HG03469 (cell line): Measurements from ENCODE around the gene FARS2.

Source experiments
- ATAC-seq: cut with Tn5 transposase; IDR thresholded peaks from one replicate; pipeline ENCODE4 v1.9.1; 2021; ENCODE audit warnings: mild to moderate bottlenecking, moderate library complexity, moderate number of reproducible peaks; ENCODE audit not compliant: unreplicated experiment

Gene FARS2

DNA sequence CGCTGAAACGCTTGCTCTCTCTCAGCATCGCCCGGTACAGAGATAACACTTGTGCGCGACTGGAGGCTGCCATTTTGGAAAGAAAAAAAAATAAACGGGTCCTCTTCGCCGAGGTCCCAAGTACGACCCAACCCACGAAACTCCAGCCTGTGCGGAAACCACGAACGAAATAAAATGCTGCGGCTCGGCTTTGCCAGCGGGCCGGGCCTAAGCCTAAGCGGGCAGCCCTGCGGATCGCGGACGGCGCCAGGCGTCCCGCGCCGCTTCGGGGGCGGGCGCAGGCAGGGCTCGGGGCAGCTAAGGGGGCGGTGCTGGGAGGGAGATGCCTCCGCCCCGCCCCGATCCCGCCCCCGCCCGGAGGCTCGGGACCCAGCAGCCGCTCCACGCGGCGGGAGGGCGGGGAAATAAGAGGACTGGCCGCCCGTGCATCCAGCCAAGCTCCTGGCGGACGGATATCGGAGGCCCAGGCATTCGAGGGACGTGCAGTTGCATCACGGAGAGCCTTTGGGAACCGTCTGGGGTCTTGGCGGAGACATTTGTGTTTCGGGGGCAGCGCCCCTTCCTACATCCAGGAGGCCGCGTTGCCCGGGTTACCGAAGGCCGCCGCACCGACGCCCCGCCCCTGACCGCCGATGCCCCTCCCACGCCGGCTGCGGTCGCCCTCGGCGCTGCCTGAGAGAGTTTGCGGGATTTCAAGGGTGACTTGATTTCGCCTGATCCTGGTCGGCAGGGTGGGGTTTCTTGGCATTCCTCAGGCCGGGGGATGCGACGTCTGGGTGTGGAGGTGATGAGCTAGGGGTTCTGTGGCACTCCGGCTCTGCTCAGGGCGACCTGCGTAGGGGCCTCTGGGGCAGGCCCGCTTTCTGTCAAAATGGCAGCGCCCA, at the start of gene FARS2, which contains the start of gene LYRM4:
Gene FARS2 (plus strand): TSS at position 853 of the 884 bp plus-strand sequence.
Gene LYRM4 (minus strand): TSS at position 290 of the 884 bp plus-strand sequence. CDS start 217 bp downstream, at position 73.
- ATAC-seq = peak; percentile 36

DNA sequence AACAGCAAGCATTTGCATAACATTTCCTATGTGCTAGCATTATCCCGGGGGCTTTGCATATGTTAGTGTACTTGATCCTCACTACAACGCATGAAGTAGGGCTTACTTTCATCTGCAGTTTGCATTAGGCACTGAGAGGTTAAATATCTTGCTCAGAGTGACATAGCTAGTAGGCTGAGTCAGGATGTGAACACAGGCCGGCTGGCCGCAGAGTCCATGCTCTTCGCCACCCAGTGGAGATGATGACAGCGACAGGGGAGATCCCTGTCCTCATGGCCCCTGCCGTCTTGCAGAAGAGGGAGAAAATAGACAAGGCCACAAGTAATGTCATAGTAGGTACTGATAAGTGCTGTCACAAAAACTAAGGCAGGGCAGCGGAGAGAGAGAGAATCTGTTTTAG, 47.5 kb upstream of the FARS2 start:
- no peak for ATAC-seq

DNA sequence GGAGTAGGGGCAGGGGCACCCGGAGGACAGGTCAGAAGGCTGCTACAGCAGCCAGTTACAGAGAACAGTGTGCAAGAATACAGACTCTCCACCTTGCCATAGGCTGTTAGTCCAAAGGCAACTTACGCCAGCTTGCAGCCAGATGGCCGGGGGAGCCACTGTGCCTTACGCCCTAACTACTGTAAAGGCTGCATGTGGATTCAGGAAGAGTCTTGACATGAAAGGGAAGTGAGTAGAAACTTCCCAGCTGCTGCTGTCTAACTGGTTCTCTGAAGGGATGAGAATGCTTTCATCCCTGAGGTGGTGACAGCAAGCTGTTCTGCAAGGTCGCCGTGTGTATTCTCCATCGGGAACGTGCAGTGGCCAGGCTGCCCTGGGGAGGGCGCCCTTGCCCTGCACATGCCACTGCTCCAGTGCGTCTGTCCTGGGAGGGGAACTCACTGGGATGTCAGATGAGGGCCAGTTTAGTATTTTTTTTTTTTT, 46.7 kb upstream of the FARS2 start:
- ATAC-seq = no peak

DNA sequence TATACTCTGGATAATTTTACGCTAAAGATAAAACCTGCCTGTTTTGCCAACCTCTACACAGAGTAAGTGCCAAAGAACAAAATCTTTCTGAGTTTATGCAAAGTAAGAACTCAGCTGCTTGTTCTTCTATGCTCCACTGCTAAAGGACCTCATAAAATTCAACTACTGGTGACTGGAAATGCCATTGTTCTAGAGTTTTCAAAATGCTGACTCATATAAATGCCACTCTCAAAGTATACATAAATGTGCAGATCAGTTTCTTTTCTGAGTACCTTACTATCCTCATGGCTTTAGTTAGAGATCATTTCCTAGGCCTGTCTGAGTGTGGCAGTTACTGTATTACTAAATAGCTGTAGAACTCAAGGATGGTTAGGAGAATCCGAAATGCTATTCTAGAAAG, 46.2 kb upstream of the FARS2 start:
- no peak for ATAC-seq

DNA sequence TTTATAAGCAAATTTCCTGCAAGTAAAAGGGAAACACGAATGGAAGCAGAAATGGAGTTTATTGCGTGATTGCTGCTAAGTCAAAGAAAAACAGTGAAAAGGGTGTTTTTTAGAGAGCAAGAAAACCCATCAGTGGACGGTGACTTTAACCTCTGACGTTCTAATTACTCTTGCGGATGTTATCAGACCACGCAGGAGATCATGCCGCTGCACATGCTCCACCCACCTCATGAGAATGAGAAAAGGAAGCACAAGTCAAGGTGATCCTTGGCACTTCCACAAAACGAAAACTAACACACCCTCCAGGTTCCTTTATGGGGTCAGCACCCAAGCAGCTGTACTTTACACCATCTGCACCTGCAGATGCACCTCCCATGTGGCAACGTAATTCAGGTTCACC, 45.5 kb upstream of the FARS2 start:
- no peak for ATAC-seq

DNA sequence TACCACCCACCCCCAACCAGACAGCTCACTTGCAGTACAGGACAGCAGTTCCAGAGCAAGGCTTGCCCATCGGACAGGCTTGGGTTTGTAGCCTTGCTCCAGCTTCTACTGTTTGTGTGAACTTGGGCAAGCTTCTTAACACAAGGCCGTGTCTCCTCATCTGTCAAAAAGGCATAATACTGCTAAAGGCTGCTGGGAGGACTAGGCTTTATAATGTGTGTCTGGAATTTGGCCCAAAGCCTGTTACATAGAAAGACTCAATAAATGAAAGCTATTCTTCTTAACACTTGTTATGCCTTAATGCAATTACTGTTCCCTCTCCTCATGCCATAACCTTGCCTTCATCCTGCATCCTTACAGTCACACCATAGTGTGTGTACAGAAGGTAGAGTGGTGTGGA, 44.0 kb upstream of the FARS2 start:
- no peak for ATAC-seq

DNA sequence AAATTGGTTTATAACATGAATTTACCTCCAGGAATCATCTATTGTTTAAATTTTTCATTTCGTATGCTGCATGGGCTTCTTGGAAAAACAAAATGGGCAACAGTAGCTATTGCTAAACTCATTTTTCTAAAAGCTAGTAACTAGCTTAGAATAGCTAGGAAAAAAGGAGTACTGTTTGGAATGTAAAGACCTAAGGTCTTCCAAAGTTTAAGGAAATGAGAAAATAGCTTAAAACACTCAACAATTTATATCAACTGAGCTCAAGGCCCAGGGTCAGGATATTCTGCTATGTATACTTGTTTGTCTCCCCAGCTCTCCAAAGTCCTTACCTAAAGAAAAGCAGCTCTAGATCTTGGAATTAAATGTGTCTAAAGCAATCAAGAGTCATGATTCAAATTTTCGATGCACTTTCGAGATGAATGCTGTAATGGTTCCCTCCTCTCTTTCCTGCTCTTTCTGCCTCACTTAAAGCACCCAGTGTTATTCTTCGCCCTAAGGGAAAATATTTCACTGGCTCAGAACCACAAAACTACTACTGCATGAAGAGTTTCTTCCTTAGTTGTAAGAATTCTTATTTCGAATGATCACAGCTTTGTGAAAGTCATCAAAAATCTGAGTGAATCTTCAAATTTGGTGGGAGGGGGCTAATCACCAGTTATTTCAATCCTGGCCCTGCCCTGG, 42.2 kb upstream of the FARS2 start:
- ATAC-seq = no peak

DNA sequence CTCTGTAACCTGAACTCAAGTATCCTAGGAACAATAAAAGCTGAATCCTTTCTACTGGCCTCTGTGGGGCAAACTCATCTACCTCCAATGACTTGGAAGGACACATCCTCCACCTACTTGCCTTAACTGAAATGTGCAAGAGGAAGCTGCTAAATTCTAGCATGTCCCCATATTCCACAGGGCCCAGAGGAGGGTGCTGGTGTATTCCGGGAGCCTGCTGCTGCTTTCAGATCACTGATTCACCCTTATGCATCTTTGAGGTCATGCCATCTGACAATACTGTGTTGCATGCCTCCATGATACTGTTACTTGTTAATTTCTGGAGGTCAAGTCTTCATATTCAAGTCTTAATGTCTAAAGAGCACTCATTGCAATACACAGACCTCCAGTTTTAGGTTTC, 40.9 kb upstream of the FARS2 start:
- no peak for ATAC-seq

DNA sequence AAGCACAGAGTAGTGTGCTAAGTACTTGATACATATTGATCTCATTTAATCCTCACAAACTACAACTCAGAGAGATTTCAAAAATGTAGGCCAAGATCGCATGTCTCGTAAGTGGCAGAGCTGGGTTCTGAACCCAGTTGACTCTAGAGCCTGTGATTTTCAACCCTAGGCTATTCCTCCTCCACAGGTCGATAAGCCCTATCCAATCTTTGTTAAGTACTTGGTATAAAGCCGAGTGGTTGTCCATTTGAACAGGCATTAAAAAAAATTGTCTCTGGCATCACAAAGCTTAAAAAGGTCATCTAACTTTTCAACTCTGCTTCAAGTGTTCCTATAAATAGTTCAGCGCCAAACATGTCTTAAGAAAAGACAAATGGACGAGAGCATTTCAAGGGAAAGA, 38.0 kb upstream of the FARS2 start:
- no peak for ATAC-seq

DNA sequence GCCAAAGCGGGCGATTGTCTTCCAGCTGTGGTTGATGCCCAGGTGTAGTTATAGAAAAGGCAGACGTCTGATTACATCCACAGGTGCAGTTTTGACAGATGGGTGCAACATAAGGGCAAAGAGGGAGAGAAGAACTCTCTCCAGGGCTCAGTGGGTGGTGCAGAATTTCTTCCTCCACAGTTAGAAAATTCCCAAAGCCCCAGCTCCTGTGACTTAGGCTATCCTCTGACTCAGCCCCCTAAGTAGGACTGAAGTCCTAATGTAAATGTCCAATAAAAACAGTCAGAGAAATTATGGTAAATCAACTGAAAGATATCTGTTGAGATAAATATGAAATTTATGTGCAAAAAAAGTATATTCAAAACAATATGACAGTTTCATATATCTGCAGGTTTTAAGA, 32.0 kb upstream of the FARS2 start:
- no peak for ATAC-seq

DNA sequence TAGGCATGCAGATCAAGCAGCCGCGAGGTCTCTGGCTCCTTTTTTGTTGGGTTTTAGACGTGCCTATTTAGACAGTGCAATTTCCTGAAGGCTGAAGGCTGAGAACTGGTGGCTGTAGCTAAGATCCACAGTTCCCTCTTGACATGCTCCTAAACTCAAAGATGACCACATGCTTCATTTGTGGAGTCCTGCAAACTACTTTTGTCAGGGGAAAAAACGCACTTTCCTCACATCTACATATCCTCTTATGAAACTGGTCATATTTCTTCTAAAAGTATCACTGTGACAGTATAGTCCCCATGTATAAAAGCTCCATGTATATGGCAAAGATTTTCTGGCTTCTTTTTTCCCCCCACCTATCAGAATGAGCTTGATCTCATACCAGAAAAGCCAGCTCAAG, 31.2 kb upstream of the FARS2 start:
- ATAC-seq = no peak

DNA sequence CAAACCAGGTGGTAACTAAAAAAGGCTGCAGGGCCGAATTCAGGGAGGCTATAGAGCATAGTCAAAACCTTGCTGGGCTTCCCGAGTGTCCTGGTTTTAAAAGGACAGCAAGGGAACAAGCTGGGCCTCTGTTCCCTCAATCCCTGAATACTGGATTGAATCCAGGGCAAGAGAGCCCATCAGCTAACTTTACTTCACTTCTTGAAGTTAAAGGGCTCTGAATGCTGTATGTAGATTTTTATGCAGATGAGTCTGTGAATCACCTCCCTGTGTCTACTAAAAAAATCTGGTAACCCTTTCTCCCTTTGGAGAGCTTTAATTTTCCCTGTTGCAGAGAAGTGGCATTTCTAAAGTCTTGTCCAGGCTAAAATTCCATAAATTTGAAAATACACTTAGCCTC, 30.0 kb upstream of the FARS2 start:
- no peak for ATAC-seq

DNA sequence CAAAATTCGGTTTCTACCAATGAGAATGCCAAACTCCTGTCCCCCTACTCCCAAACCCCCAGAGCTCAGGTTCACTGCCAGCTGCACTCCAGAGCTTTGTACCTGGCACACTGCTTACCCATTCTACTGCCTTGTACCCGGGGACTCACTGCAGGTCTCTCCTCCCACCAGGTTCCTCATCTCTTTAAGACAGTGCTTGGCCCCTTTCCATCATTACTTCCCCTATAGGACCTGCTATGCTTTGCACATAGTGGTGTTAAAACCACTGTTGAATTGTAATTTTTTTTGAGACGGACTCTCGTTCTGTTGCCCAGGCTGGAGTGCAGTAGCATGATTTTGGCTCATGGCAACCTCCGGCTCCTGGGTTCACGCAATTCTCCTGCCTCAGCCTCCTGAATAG, 26.4 kb upstream of the FARS2 start:
- no peak for ATAC-seq

DNA sequence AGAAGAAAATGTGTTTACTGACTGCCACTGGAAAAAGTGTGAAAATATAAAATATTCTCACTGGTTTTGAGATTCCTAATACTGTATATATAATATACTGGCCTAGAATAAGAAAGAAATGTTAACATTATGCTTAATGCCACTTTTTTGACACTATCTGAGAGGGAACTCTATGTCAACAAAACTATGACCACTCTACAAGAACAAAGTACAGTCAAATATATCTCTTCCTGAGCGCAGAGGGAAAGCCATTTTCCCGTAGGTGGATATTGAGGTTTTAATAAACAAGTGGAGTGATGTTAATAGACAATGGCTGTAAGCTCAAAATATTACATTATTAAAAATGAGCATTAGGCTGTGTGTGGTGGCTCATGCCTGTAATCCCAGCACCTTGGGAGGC, 25.5 kb upstream of the FARS2 start:
- ATAC-seq = no peak

DNA sequence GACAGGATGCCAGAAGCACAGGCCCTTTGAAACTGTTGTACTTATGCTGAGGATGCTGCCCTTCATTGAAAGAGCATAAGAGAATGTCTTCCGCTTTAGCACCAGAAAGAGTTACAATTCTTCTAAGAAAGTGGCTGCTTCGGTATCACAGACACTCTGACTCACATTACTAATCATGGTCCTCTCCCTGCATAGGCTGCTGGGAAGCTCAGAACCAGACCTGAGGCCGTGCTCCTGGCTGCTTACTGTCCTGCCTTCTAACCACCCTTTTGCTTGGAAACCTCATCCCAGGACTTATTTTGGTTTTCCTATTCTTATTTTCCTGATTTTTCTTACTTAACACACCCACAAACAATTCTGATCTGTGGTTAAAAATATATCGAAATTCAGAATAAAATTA, 23.5 kb upstream of the FARS2 start:
- ATAC-seq = no peak

DNA sequence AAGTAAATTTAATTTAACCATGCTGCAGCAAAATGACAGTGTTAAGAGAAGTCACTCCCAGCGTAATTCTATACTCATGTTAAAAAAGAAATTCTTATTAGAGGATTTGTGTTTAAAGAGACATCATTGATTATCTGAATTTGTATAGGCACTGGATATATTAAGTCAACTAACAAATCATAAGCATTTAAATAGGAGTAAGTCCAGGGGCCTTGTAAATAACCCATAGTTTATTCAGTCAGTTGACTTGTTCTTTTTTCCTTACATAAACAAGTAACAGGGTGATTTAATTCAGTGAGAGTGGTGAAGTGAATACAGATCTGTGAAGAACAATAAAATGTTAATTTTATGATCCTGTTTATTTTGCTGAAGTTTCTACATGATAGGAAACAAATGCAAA, 23.0 kb upstream of the FARS2 start:
- no peak for ATAC-seq

DNA sequence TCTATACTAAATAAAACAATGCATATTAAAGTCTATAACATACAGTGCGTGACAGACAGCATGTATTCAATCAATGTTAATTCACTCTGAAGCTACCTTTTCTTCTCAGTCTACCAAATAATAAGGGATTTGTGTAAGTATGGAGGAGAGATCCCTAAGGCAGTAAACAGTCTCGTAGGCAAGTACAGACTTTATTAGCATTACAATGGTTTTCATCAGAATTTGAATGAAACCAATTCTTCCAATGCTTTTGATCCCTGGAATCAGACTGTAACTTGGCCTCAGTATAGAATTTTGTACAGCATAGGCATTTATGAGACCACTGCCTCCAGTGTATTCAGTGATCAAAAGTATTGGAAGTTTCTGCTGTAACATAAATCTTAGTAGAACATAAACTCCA, 20.1 kb upstream of the FARS2 start:
- ATAC-seq = no peak

DNA sequence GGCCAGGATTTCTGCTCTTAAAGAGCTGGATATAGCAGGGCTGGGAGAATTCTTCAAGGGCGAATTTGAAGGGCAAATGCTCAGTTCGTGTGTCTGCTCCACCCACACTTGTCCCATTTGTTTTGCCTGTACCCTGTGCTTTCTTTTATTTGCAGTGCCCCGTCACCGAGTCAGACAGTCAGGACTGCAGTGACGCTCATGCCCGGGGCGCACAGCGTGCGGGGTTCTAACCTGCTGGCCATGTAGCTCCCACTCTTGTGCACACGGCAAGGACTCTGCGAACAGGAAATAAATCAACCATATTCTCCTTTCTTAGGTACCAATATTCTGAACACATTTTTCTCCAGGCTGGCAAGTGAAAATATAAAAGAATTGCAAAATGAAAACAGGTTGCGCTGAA, 18.2 kb upstream of the FARS2 start:
- ATAC-seq = no peak

DNA sequence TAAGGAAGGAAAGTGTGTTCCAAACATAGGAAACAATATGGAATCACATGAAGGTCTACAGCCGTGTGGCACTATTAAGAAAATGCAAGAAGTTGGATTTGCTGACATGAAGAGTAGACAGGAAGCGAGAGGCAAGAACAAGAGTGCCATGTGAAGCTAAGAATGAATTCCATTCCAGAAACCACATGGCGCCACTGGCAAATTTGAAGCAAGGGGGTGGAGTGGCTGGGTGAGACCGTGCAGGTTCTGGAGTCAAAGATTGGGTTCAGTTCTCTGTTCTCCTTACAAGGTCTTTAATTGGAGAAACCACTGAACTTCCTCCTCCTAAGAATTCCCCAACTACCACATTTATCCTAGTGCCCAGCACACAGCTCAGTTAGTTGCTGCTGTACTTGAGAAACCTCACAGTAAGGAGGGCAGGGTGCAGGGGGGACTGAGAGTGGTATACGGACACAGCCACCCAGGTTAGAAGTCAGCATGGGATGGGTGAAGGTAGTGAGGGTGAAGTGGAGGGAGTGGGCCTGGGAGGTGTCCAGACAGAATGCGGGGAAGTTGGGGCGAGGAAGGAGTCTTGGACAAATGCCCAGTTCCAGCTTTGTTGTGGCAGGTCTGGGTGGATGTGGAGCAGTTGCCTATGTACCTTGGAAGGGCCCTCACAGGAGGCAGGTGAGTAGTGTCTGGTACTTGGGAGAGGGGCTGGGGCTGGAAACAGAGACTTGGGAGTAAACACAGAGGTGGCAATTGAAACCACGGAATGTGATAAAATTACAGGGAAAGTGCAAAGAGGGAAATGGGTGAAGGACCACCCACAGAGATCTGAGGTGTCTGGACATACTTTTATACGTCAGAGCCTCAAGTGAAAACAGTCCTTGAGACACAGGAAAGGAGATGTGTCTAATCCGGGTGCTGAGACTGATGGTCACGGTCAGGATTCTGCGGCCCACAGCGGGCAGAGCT, 14.9 kb upstream of the FARS2 start:
- no peak for ATAC-seq

DNA sequence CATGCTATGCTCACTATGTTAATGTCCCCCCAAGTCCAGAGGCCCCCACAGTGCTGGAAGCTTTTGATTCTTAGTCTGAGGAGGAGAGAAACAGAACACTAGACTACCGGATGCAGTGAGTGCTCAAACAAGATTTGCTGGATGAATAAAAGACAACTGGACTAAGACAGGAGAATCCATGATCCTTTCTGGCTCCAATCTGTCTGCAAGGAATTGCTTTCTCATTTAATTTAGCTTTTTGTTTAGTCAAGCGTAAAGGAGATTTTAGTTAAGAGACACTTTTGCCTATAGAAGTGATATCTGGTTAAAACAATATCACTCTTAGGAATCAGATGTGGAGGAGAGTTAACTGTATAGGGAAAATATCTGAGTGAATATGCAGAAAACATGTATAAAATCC, 14.1 kb upstream of the FARS2 start:
- no peak for ATAC-seq
